PC-3 (cell line): ENCODE results near the gene GARIN6.
A peak's percentile ranks its signal among the peaks of the same experiment; 100 is the strongest.

ENCODE experiments used
- EZH2 ChIP-seq: fragments of 300-600 bp; sonication (generic); IDR thresholded peaks from one replicate; pipeline ENCODE4 v1.6.1; 2017; ENCODE audit warnings: antibody characterized with exemption, mild to moderate bottlenecking, low read length; ENCODE audit not compliant: unreplicated experiment
- EZH2phosphoT487 ChIP-seq: fragments of 300-600 bp; sonication (generic); IDR thresholded peaks from 2 replicates; pipeline ENCODE4 v1.6.1; 2018; ENCODE audit warnings: mild to moderate bottlenecking, antibody characterized with exemption, low read length, borderline replicate concordance
- TF ChIP-seq, protein P1 (sequence below): fragments of 300-600 bp; sonication (generic); conservative IDR thresholded peaks from 2 replicates; pipeline ENCODE4 v1.5.1; 2017; ENCODE audit warnings: antibody characterized with exemption, low read depth, mild to moderate bottlenecking, low read length

DNA sequence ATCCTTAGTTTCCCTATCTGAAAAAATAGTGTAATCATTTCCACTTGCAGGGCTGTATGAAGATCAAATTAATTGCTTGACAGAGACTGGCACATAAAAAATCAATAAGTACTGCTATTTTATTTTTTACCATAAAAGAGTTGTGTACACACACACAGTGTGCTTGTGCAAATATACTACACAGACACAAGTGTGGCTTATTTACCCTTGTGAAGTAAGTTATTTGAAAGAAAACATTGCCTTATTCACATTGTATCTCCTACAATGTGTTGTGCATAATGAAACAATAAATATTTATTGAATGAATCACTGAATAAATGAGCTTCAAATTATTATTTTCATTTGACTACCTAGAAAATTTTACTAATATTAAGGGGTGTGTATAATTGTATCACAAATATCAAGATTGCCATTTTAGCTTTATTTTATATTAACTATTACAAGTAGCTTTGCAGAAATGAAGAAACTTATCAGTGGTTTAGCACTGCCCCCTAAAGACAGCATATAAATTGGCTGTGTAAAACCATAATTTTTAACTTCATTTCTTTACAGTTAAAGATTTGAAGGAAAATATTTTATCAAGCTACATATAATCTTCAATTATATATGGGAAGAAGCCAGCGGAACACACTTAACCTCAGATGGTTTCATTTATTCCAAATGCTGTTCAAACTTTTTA, 11.3 kb downstream of the GARIN6 start:
- TF ChIP-seq, protein P1, sequence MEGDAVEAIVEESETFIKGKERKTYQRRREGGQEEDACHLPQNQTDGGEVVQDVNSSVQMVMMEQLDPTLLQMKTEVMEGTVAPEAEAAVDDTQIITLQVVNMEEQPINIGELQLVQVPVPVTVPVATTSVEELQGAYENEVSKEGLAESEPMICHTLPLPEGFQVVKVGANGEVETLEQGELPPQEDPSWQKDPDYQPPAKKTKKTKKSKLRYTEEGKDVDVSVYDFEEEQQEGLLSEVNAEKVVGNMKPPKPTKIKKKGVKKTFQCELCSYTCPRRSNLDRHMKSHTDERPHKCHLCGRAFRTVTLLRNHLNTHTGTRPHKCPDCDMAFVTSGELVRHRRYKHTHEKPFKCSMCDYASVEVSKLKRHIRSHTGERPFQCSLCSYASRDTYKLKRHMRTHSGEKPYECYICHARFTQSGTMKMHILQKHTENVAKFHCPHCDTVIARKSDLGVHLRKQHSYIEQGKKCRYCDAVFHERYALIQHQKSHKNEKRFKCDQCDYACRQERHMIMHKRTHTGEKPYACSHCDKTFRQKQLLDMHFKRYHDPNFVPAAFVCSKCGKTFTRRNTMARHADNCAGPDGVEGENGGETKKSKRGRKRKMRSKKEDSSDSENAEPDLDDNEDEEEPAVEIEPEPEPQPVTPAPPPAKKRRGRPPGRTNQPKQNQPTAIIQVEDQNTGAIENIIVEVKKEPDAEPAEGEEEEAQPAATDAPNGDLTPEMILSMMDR = peak; percentile 70
- TF ChIP-seq EZH2phosphoT487 (no peak), EZH2 (no peak)
